ENCODE data around the gene EBPL. TPM values are rescaled to one million over a fixed set of nuclear protein-coding genes. Genes with fewer than 3 reads are reported as not detected.

EBPL gene
- polyA plus RNA-seq, 1 of the 3 experiments (the other 2 are of a cell fraction), result 113 TPM

GRCh38 chr13:49733181-49733951, 42.1 kb upstream of the EBPL start:
- H3K4me2 ChIP-seq, result no peak overlapping the region
- peaks cover 15 to 35% of the 10 kb centered on the region in 2 experiments for H3K36me3 ChIP-seq (replicated peaks in 1 of 2; ENCODE audit: control insufficient read depth in 1 of 2, insufficient read depth in 2 of 2, low read length in 1 of 2)
- H3K79me2 ChIP-seq (ENCODE audit: insufficient read depth), result peaks cover 17% of the 10 kb centered on the region; the same call in 1 of the 2 replicates
- 92% methylated on average over 12 of the region's 12 CpGs for WGBS (ENCODE audit: low lambda C conversion rate)
- ChIA-PET POLR2A (no interaction called here), CTCF (no interaction called here)
- H4K20me1 ChIP-seq (ENCODE audit: insufficient read depth), result peaks cover 14% of the 10 kb centered on the region
- no peak for DNase-seq
- peaks cover 0 to 12% of the 10 kb centered on the region in 2 experiments; a peak in 2 of 4 replicates for H3K4me1 ChIP-seq (ENCODE audit: control insufficient read depth in 1 of 2, insufficient read depth in 2 of 2, low read depth in 1 of 2, low read length in 1 of 2)
- peaks cover 36% of the 10 kb centered on the region for H3F3A ChIP-seq (replicated peaks; ENCODE audit: insufficient read depth)
- H3K27me3 ChIP-seq (ENCODE audit: insufficient read depth), result no peaks in the 10 kb centered on the region
- peak overlapping the region in 1 of 2 experiments; percentile 74; a peak in 1 of 4 replicates for H3K27ac ChIP-seq (ENCODE audit: low read depth in 2 of 2, low read length in 1 of 2)
- no peaks in the 10 kb centered on the region for H3K9me2 ChIP-seq
- no peak for TF ChIP-seq FOSL2 (IDR thresholded peaks at IDR 0.05; ENCODE audit: borderline replicate concordance, low read depth)
- no peak for TF ChIP-seq RFX5 (IDR thresholded peaks at IDR 0.05; ENCODE audit: low read length)
- TF ChIP-seq CTCF (IDR thresholded peaks at IDR 0.05), result no peak
- H3K4me3 ChIP-seq (ENCODE audit: low read depth in 2 of 2, low read length in 1 of 2), result no peak overlapping the region
- H3K9me3 ChIP-seq, result no peaks in the 10 kb centered on the region
- H3K9ac ChIP-seq, result no peak overlapping the region
- H2AFZ ChIP-seq (ENCODE audit: low read depth), result no peak overlapping the region

GRCh38 chr13:49731766-49732165, 40.5 kb upstream of the EBPL start:
- 0 out of 2 replicates have a peak overlapping the region, but pooled peaks have one; percentile 1 for H3K4me2 ChIP-seq
- ChIA-PET CTCF (no interaction called here), POLR2A (no interaction called here)
- H3K9me2 ChIP-seq, result no peaks in the 10 kb centered on the region
- H4K20me1 ChIP-seq (ENCODE audit: insufficient read depth), result peaks cover 14% of the 10 kb centered on the region
- no peaks in the 10 kb centered on the region for H3K27me3 ChIP-seq (ENCODE audit: insufficient read depth)
- H3K9me3 ChIP-seq, result no peaks in the 10 kb centered on the region
- peaks cover 0 to 12% of the 10 kb centered on the region in 2 experiments; a peak in 2 of 4 replicates for H3K4me1 ChIP-seq (ENCODE audit: control insufficient read depth in 1 of 2, insufficient read depth in 2 of 2, low read depth in 1 of 2, low read length in 1 of 2)
- H3K9ac ChIP-seq, result no peak overlapping the region
- H3F3A ChIP-seq (replicated peaks; ENCODE audit: insufficient read depth), result peaks cover 35% of the 10 kb centered on the region
- no peak overlapping the region for H2AFZ ChIP-seq (ENCODE audit: low read depth)
- H3K4me3 ChIP-seq (ENCODE audit: low read depth in 2 of 2, low read length in 1 of 2), result no peak overlapping the region
- H3K36me3 ChIP-seq (replicated peaks in 1 of 2; ENCODE audit: control insufficient read depth in 1 of 2, insufficient read depth in 2 of 2, low read length in 1 of 2), result peaks cover 16 to 32% of the 10 kb centered on the region in 2 experiments
- no peak for DNase-seq
- peaks cover 22% of the 10 kb centered on the region; the same call in 1 of the 2 replicates for H3K79me2 ChIP-seq (ENCODE audit: insufficient read depth)
- H3K27ac ChIP-seq (ENCODE audit: low read depth in 2 of 2, low read length in 1 of 2), result peak overlapping the region; percentile 12 to 74; a peak in 3 of 4 replicates
- TF ChIP-seq JUND (IDR thresholded peaks at IDR 0.05) (peak; percentile 55), IRF3 (IDR thresholded peaks at IDR 0.05; ENCODE audit: low read depth, low read length) (no peak), TCF12 (IDR thresholded peaks at IDR 0.05) (peak; percentile 31; the same call in 1 of the 2 replicates), MEF2A (IDR thresholded peaks at IDR 0.05; ENCODE audit: borderline replicate concordance, low read depth) (peak; percentile 88), POLR2AphosphoS5 (IDR thresholded peaks at IDR 0.05; ENCODE audit: low read depth, low read length) (no peak), NFIC (IDR thresholded peaks at IDR 0.05; ENCODE audit: borderline replicate concordance) (peak; percentile 56; the same call in 1 of the 2 replicates), PBX3 (IDR thresholded peaks at IDR 0.05) (0 out of 2 replicates have a peak, but pooled peaks have one; percentile 12), FOSL2 (IDR thresholded peaks at IDR 0.05; ENCODE audit: borderline replicate concordance, low read depth) (peak; percentile 54; the same call in 1 of the 2 replicates)

Measured in SK-N-SH (cell line).